Chondrocyte (in vitro differentiated cells): ENCODE measurements around the gene ATCAY. TPM values are rescaled to one million over a fixed set of nuclear protein-coding genes. Genes with fewer than 3 reads are reported as not detected.

Source experiments
- DNase-seq: peaks from one replicate; pipeline ENCODE4 v3.0.0; 2021; ENCODE audit warnings: mixed read lengths, low spot score
- H3K27ac Mint-ChIP-seq: one replicate; pipeline ENCODE4 v1.8.0; 2021; ENCODE audit warnings: mild to moderate bottlenecking, moderate library complexity, mixed read lengths; ENCODE audit not compliant: unreplicated experiment
- H3K27me3 Mint-ChIP-seq: 2 replicates; pipeline ENCODE4 v1.8.0; 2021; ENCODE audit warnings: low read depth, mixed read lengths
- H3K36me3 Mint-ChIP-seq: 2 replicates; pipeline ENCODE4 v1.8.0; 2021; ENCODE audit warnings: low read depth, mixed read lengths
- H3K4me1 Mint-ChIP-seq: 2 replicates; pipeline ENCODE4 v1.8.0; 2021; ENCODE audit warnings: low read depth, mild to moderate bottlenecking, mixed read lengths
- H3K4me3 Mint-ChIP-seq: one replicate; pipeline ENCODE4 v1.8.0; 2021; ENCODE audit warnings: mild to moderate bottlenecking, moderate library complexity, mixed read lengths; ENCODE audit not compliant: unreplicated experiment
- H3K9me3 Mint-ChIP-seq: 2 replicates; pipeline ENCODE4 v1.8.0; 2021; ENCODE audit warnings: low read depth, mixed read lengths
- CTCF ChIP-seq: fragments of 200-600 bp; sonication (generic); IDR thresholded peaks from 2 replicates; pipeline ENCODE4 v1.5.0; 2021; ENCODE audit warnings: antibody characterized with exemption, mild to moderate bottlenecking, moderate library complexity
- total RNA-seq: library from RNA; stranded (reverse); gene quantifications from 3 replicates; pipeline ENCODE4 v1.2.1, GENCODE V29; 2021

The ATCAY gene
- total RNA-seq, 1 donor from 2014 or later = not detected

GRCh38 chr19:3969435-3970312, 89.2 kb downstream of the ATCAY start:
- H3K27ac Mint-ChIP-seq = peak overlapping the region; percentile 96
- H3K36me3 Mint-ChIP-seq = peaks cover 12% of the 10 kb centered on the region
- H3K4me3 Mint-ChIP-seq = peak overlapping the region; percentile 88
- H3K27me3 Mint-ChIP-seq = no peaks in the 10 kb centered on the region
- H3K4me1 Mint-ChIP-seq = peaks cover 47% of the 10 kb centered on the region
- no peaks in the 10 kb centered on the region for H3K9me3 Mint-ChIP-seq
- TF ChIP-seq CTCF = peak; percentile 66
- DNase-seq = no peak

- Mint-ChIP-seq H3K4me1 (peaks cover 44% of the 10 kb centered on the region), H3K27me3 (no peaks in the 10 kb centered on the region), H3K36me3 (peaks cover 12% of the 10 kb centered on the region), H3K27ac (peak overlapping the region; percentile 96), H3K4me3 (peak overlapping the region; percentile 88), H3K9me3 (no peaks in the 10 kb centered on the region)
- no peak for DNase-seq
- TF ChIP-seq CTCF = no peak
Observed at GRCh38 chr19:3970313-3970807, 89.9 kb downstream of the ATCAY start.

- DNase-seq = peak; percentile 98
- H3K27me3 Mint-ChIP-seq = no peaks in the 10 kb centered on the region
- H3K27ac Mint-ChIP-seq = peak within 1 kb of the TSS; percentile 96
- H3K4me3 Mint-ChIP-seq = peak within 1 kb of the TSS; percentile 88
- TF ChIP-seq CTCF = no peak
- no peaks in the 10 kb centered on the region for H3K9me3 Mint-ChIP-seq
- peaks cover 17% of the 10 kb centered on the region for H3K36me3 Mint-ChIP-seq
- H3K4me1 Mint-ChIP-seq = peaks cover 39% of the 10 kb centered on the region
Observed at GRCh38 chr19:3970808-3971598, 90.5 kb downstream of the ATCAY start, which contains the start of gene DAPK3. Gene DAPK3 (minus strand): TSS chr19:3971099. CDS start chr19:3969735, 1,364 bp downstream.

- Mint-ChIP-seq H3K27ac (no peak overlapping the region), H3K27me3 (no peaks in the 10 kb centered on the region)
Observed at GRCh38 chr19:3975144-3975543, 94.7 kb downstream of the ATCAY start.

More at GRCh38 chr19:3975144-3975543, 94.7 kb downstream of the ATCAY start:
- Mint-ChIP-seq H3K4me1 (peaks cover 3% of the 10 kb centered on the region), H3K36me3 (peaks cover 28% of the 10 kb centered on the region), H3K4me3 (no peak overlapping the region), H3K9me3 (no peaks in the 10 kb centered on the region)
- no peak for TF ChIP-seq CTCF
- DNase-seq = no peak
